ENCODE measurements around the gene HNRNPA3. TPM values are rescaled to one million over a fixed set of nuclear protein-coding genes. Genes with fewer than 3 reads are reported as not detected.
A peak's percentile ranks its signal among the peaks of the same experiment; 100 is the strongest.

The HNRNPA3 gene
- total RNA-seq, 1 donor from 2014 or later, result 339 TPM

DNA sequence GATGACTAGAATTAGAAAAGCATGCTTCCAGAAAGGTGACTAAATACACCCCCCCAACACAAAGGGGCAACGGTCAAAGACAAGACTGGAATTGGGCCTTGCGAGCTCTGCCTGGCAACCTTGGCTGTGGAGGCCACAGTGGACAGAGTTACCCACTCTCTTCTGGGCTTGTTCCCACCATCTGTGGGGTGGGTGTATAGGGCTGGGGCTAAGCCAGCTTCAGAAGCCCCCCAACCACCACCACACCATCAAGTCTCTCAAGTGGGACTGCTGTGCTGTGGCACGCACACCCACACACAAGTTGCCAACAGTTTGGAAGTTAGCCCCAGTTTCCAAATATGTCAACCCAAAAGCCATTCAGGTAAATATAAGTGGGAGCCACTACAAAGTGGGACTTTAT is 44.1 kb downstream of the HNRNPA3 start:
- H3K4me3 Mint-ChIP-seq (ENCODE audit: low read depth), result no peak overlapping the region
- peak overlapping the region; percentile 67 for H3K27ac Mint-ChIP-seq
- H3K4me1 Mint-ChIP-seq (ENCODE audit: low read depth), result peaks cover 52% of the 10 kb centered on the region
- TF ChIP-seq, protein P1, sequence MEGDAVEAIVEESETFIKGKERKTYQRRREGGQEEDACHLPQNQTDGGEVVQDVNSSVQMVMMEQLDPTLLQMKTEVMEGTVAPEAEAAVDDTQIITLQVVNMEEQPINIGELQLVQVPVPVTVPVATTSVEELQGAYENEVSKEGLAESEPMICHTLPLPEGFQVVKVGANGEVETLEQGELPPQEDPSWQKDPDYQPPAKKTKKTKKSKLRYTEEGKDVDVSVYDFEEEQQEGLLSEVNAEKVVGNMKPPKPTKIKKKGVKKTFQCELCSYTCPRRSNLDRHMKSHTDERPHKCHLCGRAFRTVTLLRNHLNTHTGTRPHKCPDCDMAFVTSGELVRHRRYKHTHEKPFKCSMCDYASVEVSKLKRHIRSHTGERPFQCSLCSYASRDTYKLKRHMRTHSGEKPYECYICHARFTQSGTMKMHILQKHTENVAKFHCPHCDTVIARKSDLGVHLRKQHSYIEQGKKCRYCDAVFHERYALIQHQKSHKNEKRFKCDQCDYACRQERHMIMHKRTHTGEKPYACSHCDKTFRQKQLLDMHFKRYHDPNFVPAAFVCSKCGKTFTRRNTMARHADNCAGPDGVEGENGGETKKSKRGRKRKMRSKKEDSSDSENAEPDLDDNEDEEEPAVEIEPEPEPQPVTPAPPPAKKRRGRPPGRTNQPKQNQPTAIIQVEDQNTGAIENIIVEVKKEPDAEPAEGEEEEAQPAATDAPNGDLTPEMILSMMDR (IDR thresholded peaks at IDR 0.05; ENCODE audit: unreplicated experiment), result no peak
- no peaks in the 10 kb centered on the region for H3K27me3 Mint-ChIP-seq
- peaks cover 4% of the 10 kb centered on the region for H3K9me3 Mint-ChIP-seq (ENCODE audit: low read depth)
- H3K36me3 Mint-ChIP-seq (ENCODE audit: insufficient read depth), result peaks cover 24% of the 10 kb centered on the region
- DNase-seq (ENCODE audit: low spot score, unreplicated experiment), result no peak

DNA sequence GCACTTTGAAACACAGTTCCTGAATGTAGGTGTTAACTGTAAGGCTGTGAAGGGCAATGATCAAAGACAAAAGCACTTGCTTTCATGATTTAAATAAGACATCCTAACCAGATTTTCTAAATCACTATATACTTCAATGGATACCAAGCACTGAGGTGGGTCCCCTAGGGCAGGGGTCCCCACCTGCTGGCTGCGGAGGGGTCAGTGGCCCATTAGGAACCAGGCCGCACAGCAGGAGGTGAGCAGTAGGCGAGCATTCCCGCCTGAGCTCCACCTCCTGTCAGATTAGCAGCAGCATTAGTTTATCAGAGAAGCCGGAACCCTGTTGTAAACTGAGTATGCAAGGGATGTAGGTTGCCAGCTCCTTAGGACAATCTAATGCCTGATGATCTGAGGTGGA is 44.9 kb downstream of the HNRNPA3 start:
- TF ChIP-seq, protein P1 (IDR thresholded peaks at IDR 0.05; ENCODE audit: unreplicated experiment), result no peak
- peak overlapping the region; percentile 20 for H3K27ac Mint-ChIP-seq
- H3K27me3 Mint-ChIP-seq, result no peaks in the 10 kb centered on the region
- DNase-seq (ENCODE audit: low spot score, unreplicated experiment), result no peak
- H3K4me3 Mint-ChIP-seq (ENCODE audit: low read depth), result no peak overlapping the region
- H3K36me3 Mint-ChIP-seq (ENCODE audit: insufficient read depth), result peaks cover 24% of the 10 kb centered on the region
- peaks cover 4% of the 10 kb centered on the region for H3K9me3 Mint-ChIP-seq (ENCODE audit: low read depth)
- peaks cover 57% of the 10 kb centered on the region for H3K4me1 Mint-ChIP-seq (ENCODE audit: low read depth)

DNA sequence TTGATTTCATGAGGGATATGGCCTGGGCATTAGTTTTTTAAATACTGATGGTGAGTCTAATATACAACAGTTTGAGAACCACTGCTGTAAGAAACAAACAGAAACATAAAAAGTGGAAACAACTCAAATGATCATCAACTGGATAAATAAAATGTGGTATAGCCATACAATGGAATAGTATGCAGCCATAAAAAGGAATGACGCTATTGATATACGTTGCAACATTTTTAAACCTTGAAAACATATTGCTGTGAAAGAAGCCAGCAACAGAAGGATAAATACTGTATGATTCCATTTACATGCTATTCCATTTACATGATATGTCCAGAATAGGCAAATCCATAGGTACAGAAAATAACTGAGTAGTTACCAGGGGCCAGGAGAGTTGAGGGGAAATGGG is 45.5 kb downstream of the HNRNPA3 start:
- TF ChIP-seq, protein P1 (IDR thresholded peaks at IDR 0.05; ENCODE audit: unreplicated experiment), result no peak
- DNase-seq (ENCODE audit: low spot score, unreplicated experiment), result no peak
- Mint-ChIP-seq H3K36me3 (ENCODE audit: insufficient read depth) (peaks cover 23% of the 10 kb centered on the region), H3K4me3 (ENCODE audit: low read depth) (no peak overlapping the region), H3K4me1 (ENCODE audit: low read depth) (peaks cover 52% of the 10 kb centered on the region), H3K27me3 (no peaks in the 10 kb centered on the region), H3K27ac (no peak overlapping the region), H3K9me3 (ENCODE audit: low read depth) (peaks cover 4% of the 10 kb centered on the region)

DNA sequence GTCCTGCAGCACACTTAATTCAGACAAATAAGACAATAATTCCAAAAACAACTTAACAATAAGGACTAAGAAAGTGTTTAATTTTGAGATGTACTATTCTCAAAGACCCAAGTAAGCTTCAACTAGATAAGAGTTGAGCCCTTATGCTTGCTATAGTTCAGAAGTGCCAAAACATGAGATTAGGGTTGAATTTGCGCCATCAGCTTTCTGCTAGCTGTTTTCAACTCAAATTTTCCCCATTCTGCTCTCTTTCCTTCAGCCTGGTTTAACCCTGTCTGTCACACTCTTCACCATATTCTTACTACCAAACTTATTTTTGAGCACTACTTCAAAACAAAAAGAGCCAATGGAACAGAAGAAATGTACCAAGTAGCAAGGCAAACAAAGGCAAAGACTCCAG is 47.8 kb downstream of the HNRNPA3 start:
- H3K9me3 Mint-ChIP-seq (ENCODE audit: low read depth), result peaks cover 4% of the 10 kb centered on the region
- TF ChIP-seq, protein P1 (IDR thresholded peaks at IDR 0.05; ENCODE audit: unreplicated experiment), result no peak
- no peaks in the 10 kb centered on the region for H3K27me3 Mint-ChIP-seq
- peak overlapping the region; percentile 29 for H3K4me3 Mint-ChIP-seq (ENCODE audit: low read depth)
- peaks cover 20% of the 10 kb centered on the region for H3K36me3 Mint-ChIP-seq (ENCODE audit: insufficient read depth)
- H3K4me1 Mint-ChIP-seq (ENCODE audit: low read depth), result peaks cover 38% of the 10 kb centered on the region
- DNase-seq (ENCODE audit: low spot score, unreplicated experiment), result no peak
- no peak overlapping the region for H3K27ac Mint-ChIP-seq

DNA sequence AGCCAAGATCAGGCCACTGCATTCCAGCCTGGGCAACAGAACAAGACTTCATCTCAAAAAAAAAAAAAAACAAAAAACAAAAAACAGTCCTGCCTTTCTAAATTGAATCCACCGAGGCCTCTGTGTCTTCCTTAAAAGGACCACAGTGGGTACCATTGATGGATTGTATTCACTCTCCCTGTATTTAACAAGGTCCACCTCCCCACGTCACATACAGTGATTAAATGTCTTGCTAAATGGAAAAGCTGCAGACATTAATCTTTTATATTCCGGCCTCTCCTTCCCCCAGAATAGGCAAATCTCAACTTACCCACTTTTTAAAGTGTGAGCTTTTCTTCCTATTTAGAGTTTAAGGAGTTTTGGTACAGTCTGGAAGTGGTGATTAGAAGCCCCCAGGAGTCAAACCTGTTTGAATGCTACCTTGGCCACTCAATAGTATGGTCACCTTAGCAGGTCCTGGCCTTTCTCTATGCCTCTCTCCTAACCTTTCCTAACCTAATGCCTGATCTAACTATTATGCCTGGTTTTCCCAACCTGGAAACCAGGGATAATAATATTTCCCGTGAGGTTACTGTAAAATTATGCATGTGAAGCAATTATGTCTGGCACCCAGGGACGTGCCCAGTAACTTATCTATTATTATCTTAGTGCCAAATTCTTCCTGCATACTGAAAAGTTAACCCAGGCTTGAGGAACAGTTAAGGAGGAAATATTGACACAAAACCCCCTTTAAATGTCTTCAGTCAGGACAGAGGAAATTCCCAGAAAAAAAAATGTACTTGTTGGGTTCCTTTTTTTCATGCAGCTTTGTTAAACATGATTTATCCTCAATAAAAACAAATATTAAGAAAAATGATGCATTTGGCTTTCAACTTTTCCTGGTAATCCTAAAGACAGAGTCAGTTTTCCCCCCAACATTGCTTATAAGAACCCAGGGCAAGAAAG is 48.8 kb downstream of the HNRNPA3 start:
- peak overlapping the region; percentile 84 for H3K4me3 Mint-ChIP-seq (ENCODE audit: low read depth)
- DNase-seq (ENCODE audit: low spot score, unreplicated experiment), result no peak
- H3K36me3 Mint-ChIP-seq (ENCODE audit: insufficient read depth), result peaks cover 20% of the 10 kb centered on the region
- TF ChIP-seq, protein P1 (IDR thresholded peaks at IDR 0.05; ENCODE audit: unreplicated experiment), result no peak
- peak overlapping the region; percentile 94 for H3K27ac Mint-ChIP-seq
- H3K27me3 Mint-ChIP-seq, result no peaks in the 10 kb centered on the region
- peaks cover 41% of the 10 kb centered on the region for H3K4me1 Mint-ChIP-seq (ENCODE audit: low read depth)
- H3K9me3 Mint-ChIP-seq (ENCODE audit: low read depth), result peaks cover 4% of the 10 kb centered on the region
